ENCODE results near the gene PRLHR.

DNA sequence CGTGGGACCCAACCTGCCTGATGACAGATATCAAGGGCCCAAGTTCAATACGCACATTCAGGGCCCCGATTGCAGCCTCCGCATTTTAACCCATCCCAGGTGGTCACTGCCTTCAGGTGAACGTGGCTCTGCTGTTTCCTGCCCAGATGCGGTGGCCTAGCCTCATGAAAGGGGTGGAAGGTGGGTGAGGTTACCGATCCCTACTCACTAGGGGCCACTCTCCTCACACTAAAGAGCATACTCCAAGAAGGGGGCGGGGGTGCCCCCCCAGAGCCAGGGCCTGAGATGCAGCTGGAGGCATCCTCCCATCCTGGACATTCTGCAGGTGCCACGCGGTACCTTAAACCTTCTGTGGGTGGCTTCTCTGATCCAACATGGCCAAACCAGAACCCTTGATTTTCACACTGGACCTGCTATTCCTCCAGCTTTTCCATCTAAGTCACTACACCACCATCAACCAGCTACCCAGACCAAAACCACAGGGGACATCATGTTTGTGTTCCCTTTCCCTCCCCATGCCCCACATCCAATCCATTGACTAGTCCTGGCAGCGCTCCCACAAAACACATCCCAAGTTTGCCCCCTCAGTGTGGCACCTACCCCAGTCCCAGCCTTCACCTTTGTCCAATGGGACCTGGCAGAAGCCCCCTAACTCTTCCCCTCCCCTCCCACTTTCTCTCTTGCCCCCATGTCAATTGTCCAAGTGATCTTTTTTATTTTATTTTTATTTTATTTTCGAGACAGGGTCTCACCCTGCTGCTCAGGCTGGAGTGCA is 30.0 kb downstream of the PRLHR start:
- TF ChIP-seq, protein P1, sequence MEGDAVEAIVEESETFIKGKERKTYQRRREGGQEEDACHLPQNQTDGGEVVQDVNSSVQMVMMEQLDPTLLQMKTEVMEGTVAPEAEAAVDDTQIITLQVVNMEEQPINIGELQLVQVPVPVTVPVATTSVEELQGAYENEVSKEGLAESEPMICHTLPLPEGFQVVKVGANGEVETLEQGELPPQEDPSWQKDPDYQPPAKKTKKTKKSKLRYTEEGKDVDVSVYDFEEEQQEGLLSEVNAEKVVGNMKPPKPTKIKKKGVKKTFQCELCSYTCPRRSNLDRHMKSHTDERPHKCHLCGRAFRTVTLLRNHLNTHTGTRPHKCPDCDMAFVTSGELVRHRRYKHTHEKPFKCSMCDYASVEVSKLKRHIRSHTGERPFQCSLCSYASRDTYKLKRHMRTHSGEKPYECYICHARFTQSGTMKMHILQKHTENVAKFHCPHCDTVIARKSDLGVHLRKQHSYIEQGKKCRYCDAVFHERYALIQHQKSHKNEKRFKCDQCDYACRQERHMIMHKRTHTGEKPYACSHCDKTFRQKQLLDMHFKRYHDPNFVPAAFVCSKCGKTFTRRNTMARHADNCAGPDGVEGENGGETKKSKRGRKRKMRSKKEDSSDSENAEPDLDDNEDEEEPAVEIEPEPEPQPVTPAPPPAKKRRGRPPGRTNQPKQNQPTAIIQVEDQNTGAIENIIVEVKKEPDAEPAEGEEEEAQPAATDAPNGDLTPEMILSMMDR (IDR thresholded peaks at IDR 0.05; ENCODE audit: insufficient read depth, low read length): no peak
- TF ChIP-seq REST (IDR thresholded peaks at IDR 0.05; ENCODE audit: insufficient replicate concordance, low read depth): no peak
- no peak for TF ChIP-seq POLR2AphosphoS5 (IDR thresholded peaks at IDR 0.05; ENCODE audit: low read depth)
